Activated CD4-positive, alpha-beta memory T cell treated with anti-CD3 and anti-CD28 coated beads, Interleukin-2, amount 10 ng/mL, durations not matched to agents 7 days and 5 days (primary cell): ENCODE results near the gene MAGEA2. TPM values are rescaled to one million over a fixed set of nuclear protein-coding genes. Genes with fewer than 3 reads are reported as not detected.
"Not testable (repeated sequence)": the region's sequence is repeated elsewhere in the genome, so short reads cannot be mapped to it uniquely, and the experiment has no call there.

Experiments
- CTCF ChIA-PET: fragments of 350-600 bp; sonication (Branson Sonifier 250); formaldehyde crosslinking; loops from one replicate; lab custom pipeline; 2021; ENCODE audit warnings: antibody characterized with exemption, inconsistent platforms; lab: Charles Lee
- POLR2A ChIA-PET: fragments of 350-600 bp; sonication (Branson Sonifier 250); formaldehyde crosslinking; loops from one replicate; lab custom pipeline; 2021; ENCODE audit warnings: antibody characterized with exemption; lab: Charles Lee
- DNase-seq: peaks from one replicate; pipeline ENCODE4 v3.0.0-alpha.2; 2020
- H3K27ac Mint-ChIP-seq: one replicate; pipeline ENCODE4 v1.8.0; 2021; ENCODE audit warnings: mild to moderate bottlenecking, mixed read lengths
- H3K27me3 Mint-ChIP-seq: one replicate; pipeline ENCODE4 v1.8.0; 2021; ENCODE audit warnings: mixed read lengths
- H3K36me3 Mint-ChIP-seq: one replicate; pipeline ENCODE4 v1.8.0; 2021; ENCODE audit warnings: low read depth, mixed read lengths
- H3K4me1 Mint-ChIP-seq: one replicate; pipeline ENCODE4 v1.8.0; 2021; ENCODE audit warnings: mixed read lengths
- H3K4me3 Mint-ChIP-seq: one replicate; pipeline ENCODE4 v1.8.0; 2021; ENCODE audit warnings: mild to moderate bottlenecking, mixed read lengths
- H3K9me3 Mint-ChIP-seq: one replicate; pipeline ENCODE4 v1.8.0; 2021; ENCODE audit warnings: mixed read lengths
- total RNA-seq, 2 experiments: library from RNA; stranded (reverse); gene quantifications; one replicate each; pipeline ENCODE4 v1.2.3, GENCODE V29; 2021

Gene MAGEA2, protein sequence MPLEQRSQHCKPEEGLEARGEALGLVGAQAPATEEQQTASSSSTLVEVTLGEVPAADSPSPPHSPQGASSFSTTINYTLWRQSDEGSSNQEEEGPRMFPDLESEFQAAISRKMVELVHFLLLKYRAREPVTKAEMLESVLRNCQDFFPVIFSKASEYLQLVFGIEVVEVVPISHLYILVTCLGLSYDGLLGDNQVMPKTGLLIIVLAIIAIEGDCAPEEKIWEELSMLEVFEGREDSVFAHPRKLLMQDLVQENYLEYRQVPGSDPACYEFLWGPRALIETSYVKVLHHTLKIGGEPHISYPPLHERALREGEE
- total RNA-seq, result not detected

DNA sequence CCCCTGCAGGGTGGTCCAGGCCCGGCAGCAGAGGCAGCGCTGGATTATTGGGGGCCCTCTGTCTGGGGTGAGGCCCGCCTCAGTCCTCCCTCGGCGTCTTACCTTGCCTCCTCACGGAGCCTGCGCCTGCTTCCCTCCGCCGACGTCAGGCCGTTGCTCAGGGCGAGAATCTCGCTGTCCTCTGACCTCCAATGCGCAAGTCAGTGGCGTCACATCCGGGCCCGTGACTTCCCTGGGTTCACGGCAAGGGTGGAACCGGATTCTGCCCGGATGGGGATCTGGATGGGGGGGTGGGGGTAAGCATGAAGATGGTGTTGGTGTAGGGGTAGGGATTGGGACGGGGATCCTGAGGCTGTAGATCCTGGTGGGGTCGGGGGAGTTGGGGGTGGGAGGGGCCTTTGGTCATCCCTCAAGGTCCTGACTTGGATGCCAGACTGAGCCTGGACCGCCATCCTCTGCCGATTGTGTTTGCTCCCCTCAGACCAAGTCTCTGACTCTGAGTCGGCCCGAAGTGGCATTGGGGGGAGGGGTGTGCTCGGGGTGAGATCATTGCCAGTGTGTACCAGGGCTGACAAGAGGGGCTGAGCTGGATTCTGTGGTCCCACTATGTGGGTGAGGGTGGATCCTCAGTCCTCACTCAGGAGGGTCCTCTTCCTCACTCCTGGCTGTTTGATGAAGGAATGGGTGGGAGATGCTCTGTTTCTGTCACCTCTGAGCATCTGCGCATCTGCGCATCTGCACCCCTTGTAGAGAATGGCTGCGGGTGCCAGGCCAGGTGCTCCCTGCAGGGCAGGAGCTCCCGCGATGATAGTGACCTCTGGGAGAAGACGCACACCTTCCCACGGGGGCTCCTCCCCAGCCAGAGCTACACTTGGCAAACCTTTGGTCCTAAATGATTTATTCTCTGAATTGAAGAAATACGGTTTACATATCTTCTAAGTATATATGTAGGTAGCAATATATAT lies at the start of gene MAGEA2:
TSS of gene MAGEA2 (minus strand) at position 157 of the 965 bp plus-strand sequence. CDS start 2,479 bp downstream, outside the sequence.
- H3K4me1 Mint-ChIP-seq, CTCF ChIA-PET, H3K27ac Mint-ChIP-seq, POLR2A ChIA-PET, H3K27me3 Mint-ChIP-seq, H3K4me3 Mint-ChIP-seq, H3K36me3 Mint-ChIP-seq, DNase-seq, H3K9me3 Mint-ChIP-seq: not testable (repeated sequence)

GRCh38 chrX:152798945-152799344 lies 45.3 kb upstream of the MAGEA2 start:
- no peak for DNase-seq
- ChIA-PET POLR2A (no interaction called here), CTCF (no interaction called here)
- H3K4me3 Mint-ChIP-seq, result no peak overlapping the region
- peaks cover 13% of the 10 kb centered on the region for H3K27me3 Mint-ChIP-seq
- no peaks in the 10 kb centered on the region for H3K4me1 Mint-ChIP-seq
- no peaks in the 10 kb centered on the region for H3K9me3 Mint-ChIP-seq
- no peaks in the 10 kb centered on the region for H3K36me3 Mint-ChIP-seq
- no peak overlapping the region for H3K27ac Mint-ChIP-seq

GRCh38 chrX:152787062-152787461 lies 33.4 kb upstream of the MAGEA2 start:
- POLR2A ChIA-PET, H3K27ac Mint-ChIP-seq, H3K36me3 Mint-ChIP-seq, DNase-seq, H3K4me3 Mint-ChIP-seq, H3K4me1 Mint-ChIP-seq, CTCF ChIA-PET, H3K9me3 Mint-ChIP-seq, H3K27me3 Mint-ChIP-seq: not testable (repeated sequence)

DNA sequence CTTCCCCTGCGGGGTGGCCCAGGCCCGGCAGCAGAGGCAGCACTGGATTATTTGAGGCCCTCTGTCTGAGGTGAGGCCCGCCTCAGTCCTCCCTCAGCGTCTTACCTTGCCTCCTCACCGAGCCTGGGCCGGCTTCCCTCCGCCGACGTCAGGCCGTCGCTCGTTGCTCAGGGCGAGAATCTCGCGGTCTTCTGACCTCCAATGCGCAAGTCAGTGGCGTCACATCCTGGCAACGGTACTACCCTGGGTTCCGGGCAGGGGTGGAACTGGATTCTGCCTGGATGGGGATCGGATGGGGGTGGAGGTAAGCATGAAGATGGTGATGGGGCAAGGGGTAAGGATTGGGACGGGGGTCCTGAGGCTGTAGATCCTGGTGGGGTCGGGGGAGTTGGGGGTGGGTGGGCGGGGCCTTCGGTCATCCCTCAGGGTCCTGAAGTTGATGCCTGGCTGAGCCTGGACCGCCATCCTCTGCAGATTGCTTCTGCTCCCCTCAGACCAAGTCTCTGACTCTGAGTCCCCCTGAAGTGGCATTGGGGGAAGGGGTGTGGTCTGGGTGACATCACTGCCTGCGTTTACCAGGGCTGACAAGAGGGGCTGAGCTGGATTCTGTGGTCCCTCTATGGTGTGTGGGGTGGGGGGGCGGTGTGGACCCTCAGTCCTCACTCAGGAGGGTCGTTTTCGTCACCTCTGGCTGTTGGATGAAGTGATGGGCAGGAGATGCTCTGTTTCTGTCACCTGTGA lies 16.1 kb upstream of the MAGEA2 start, which contains the start of gene MAGEA6:
TSS of gene MAGEA6 (minus strand) at position 141 of the 741 bp plus-strand sequence. CDS start 2,039 bp downstream, outside the sequence.
- DNase-seq, H3K27ac Mint-ChIP-seq, CTCF ChIA-PET, H3K4me1 Mint-ChIP-seq, H3K27me3 Mint-ChIP-seq, H3K9me3 Mint-ChIP-seq, H3K36me3 Mint-ChIP-seq, POLR2A ChIA-PET, H3K4me3 Mint-ChIP-seq: not testable (repeated sequence)

DNA sequence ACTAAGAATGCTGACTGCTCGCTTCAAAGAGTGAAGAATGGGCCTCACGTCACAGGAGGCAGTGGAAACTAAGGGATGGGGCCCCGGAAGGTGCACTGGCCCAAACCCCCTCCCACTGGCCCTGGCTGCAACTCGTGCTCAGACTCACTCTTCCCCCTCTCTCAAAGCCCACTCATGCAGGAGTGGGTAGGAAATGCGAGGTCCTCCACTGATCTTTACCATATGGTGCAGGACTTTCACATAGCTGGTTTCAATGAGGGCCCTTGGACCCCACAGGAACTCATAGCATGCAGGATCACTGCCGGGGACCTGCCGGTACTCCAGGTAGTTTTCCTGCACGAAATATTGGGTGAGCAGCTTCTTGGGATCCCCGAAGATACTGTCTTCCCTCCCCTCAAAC lies 12.9 kb upstream of the MAGEA2 start:
- H3K27ac Mint-ChIP-seq, CTCF ChIA-PET, H3K9me3 Mint-ChIP-seq, H3K27me3 Mint-ChIP-seq, POLR2A ChIA-PET, H3K4me3 Mint-ChIP-seq, DNase-seq, H3K36me3 Mint-ChIP-seq, H3K4me1 Mint-ChIP-seq: not testable (repeated sequence)

- not testable (repeated sequence) for H3K36me3 Mint-ChIP-seq, H3K4me3 Mint-ChIP-seq
These were observed 7.9 kb upstream of the MAGEA2 start for GRCh38 chrX:152761582-152761981.

GRCh38 chrX:152759544-152759943 lies 5.9 kb upstream of the MAGEA2 start:
- DNase-seq, CTCF ChIA-PET, H3K36me3 Mint-ChIP-seq, H3K27ac Mint-ChIP-seq, POLR2A ChIA-PET, H3K9me3 Mint-ChIP-seq, H3K4me1 Mint-ChIP-seq, H3K27me3 Mint-ChIP-seq, H3K4me3 Mint-ChIP-seq: not testable (repeated sequence)

More at GRCh38 chrX:152761582-152761981, 7.9 kb upstream of the MAGEA2 start:
- DNase-seq, H3K27me3 Mint-ChIP-seq, H3K4me1 Mint-ChIP-seq, CTCF ChIA-PET, H3K9me3 Mint-ChIP-seq, H3K27ac Mint-ChIP-seq, POLR2A ChIA-PET: not testable (repeated sequence)

- H3K4me3 Mint-ChIP-seq, H3K27me3 Mint-ChIP-seq, POLR2A ChIA-PET, H3K9me3 Mint-ChIP-seq, H3K36me3 Mint-ChIP-seq, H3K27ac Mint-ChIP-seq, CTCF ChIA-PET, DNase-seq, H3K4me1 Mint-ChIP-seq: not testable (repeated sequence)
These were observed 5.3 kb upstream of the MAGEA2 start, which contains the start of gene CSAG3 for GRCh38 chrX:152758918-152759317. CSAG3 (plus strand) TSS chrX:152759218.

DNA sequence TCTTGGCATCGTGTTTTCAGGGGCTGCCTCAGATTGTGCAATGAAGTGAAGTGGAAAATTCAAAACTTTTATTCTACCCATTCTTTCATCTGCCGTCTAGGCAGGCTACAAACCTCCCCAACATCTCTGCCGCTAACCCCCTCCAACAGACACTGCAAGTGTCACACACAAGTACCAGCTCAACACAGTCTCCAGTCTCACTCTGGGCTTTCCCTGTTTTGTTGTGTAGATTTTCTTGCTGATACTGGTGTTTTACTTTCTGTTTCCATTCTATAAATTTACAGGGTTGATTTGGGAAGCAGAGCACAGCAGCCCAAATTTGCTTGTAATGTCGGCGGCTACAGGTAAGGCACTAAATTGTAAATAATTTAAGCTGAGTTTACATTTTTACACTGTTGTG lies 1.2 kb upstream of the MAGEA2 start:
- POLR2A ChIA-PET, DNase-seq, H3K36me3 Mint-ChIP-seq, H3K27ac Mint-ChIP-seq, H3K27me3 Mint-ChIP-seq, H3K4me1 Mint-ChIP-seq, CTCF ChIA-PET, H3K4me3 Mint-ChIP-seq, H3K9me3 Mint-ChIP-seq: not testable (repeated sequence)

DNA sequence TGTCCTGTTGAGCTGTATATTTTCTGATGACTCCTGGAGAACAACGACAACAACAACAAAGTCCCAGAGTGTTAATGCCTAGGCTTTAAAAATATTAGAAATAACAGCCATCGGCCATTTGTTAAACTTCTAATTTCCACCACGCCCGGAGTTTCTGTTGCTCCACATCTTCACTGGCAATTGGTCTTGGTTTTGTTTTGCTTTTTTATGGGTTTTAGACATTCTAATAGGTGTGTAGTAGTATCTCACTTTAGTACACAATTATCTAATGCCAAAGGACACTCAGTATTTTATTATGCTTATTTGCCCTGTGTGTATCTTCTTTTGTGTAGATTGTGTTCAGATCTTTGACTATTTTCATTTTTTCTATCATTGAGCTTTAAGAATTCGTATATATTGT lies 15.1 kb downstream of the MAGEA2 start:
- Mint-ChIP-seq H3K4me1 (no peaks in the 10 kb centered on the region), H3K27ac (no peak overlapping the region), H3K4me3 (no peak overlapping the region), H3K36me3 (no peaks in the 10 kb centered on the region), H3K9me3 (no peaks in the 10 kb centered on the region), H3K27me3 (no peaks in the 10 kb centered on the region)
- DNase-seq, result no peak
- POLR2A ChIA-PET, result no interaction called here
- CTCF ChIA-PET, result no interaction called here

DNA sequence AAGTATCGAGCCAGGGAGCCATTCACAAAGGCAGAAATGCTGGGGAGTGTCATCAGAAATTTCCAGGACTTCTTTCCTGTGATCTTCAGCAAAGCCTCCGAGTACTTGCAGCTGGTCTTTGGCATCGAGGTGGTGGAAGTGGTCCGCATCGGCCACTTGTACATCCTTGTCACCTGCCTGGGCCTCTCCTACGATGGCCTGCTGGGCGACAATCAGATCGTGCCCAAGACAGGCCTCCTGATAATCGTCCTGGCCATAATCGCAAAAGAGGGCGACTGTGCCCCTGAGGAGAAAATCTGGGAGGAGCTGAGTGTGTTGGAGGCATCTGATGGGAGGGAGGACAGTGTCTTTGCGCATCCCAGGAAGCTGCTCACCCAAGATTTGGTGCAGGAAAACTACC lies 17.1 kb downstream of the MAGEA2 start:
- H3K27ac Mint-ChIP-seq, POLR2A ChIA-PET, CTCF ChIA-PET, H3K4me3 Mint-ChIP-seq, H3K9me3 Mint-ChIP-seq, DNase-seq, H3K36me3 Mint-ChIP-seq, H3K4me1 Mint-ChIP-seq, H3K27me3 Mint-ChIP-seq: not testable (repeated sequence)

DNA sequence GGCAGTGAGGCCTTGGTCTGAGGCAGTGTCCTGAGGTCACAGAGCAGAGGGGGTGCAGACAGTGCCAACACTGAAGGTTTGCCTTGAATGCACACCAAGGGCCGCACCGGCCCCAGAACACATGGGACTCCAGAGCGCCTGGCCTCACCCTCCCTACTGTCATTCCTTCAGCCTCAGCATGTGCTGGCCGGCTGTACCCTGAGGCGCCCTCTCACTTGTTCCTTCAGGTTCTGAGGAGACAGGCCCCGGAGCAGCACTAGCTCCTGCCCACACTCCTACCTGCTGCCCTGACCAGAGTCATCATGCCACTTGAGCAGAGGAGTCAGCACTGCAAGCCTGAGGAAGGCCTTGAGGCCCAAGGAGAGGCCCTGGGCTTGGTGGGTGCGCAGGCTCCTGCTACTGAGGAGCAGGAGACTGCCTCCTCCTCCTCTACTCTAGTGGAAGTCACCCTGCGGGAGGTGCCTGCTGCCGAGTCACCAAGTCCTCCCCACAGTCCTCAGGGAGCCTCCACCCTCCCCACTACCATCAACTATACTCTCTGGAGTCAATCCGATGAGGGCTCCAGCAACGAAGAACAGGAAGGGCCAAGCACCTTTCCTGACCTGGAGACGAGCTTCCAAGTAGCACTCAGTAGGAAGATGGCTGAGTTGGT lies 17.7 kb downstream of the MAGEA2 start:
- H3K4me1 Mint-ChIP-seq, result no peaks in the 10 kb centered on the region
- ChIA-PET CTCF (no interaction called here), POLR2A (no interaction called here)
- H3K9me3 Mint-ChIP-seq, result no peaks in the 10 kb centered on the region
- no peak for DNase-seq
- no peaks in the 10 kb centered on the region for H3K36me3 Mint-ChIP-seq
- H3K27me3 Mint-ChIP-seq, result no peaks in the 10 kb centered on the region
- H3K27ac Mint-ChIP-seq, result no peak overlapping the region
- no peak overlapping the region for H3K4me3 Mint-ChIP-seq
